Activated effector memory CD4-positive, alpha-beta T cell treated with anti-CD3 and anti-CD28 coated beads, Interleukin-2, amount 50 U/mL, for 16 hours (primary cell): ENCODE data around the gene PHPT1.
"Not testable (repeated sequence)": the region's sequence is repeated elsewhere in the genome, so short reads cannot be mapped to it uniquely, and the experiment has no call there.

Experiments used
- DNase-seq: peaks from one replicate; pipeline ENCODE4 v3.0.0-alpha.2; 2020

The PHPT1 gene

DNA sequence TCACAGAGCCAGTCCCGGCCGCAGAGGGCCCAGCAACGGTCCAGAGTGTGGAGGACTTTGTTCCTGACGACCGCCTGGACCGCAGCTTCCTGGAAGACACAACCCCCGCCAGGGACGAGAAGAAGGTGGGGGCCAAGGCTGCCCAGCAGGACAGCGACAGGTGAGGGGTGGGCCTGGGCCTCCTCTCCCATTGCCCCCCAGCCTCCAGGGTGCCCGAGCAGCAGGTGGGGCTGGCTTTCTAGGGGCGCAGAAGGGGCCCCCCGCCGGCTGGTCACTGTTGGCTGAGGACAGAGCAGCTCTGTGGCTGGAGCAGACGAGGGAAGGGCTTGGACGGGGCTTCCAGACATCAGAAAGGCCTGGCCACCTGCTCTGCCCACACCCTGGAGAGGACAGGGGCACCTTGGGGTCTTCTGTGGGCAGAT, 11.3 kb upstream of the PHPT1 start:
- not testable (repeated sequence) for DNase-seq

DNA sequence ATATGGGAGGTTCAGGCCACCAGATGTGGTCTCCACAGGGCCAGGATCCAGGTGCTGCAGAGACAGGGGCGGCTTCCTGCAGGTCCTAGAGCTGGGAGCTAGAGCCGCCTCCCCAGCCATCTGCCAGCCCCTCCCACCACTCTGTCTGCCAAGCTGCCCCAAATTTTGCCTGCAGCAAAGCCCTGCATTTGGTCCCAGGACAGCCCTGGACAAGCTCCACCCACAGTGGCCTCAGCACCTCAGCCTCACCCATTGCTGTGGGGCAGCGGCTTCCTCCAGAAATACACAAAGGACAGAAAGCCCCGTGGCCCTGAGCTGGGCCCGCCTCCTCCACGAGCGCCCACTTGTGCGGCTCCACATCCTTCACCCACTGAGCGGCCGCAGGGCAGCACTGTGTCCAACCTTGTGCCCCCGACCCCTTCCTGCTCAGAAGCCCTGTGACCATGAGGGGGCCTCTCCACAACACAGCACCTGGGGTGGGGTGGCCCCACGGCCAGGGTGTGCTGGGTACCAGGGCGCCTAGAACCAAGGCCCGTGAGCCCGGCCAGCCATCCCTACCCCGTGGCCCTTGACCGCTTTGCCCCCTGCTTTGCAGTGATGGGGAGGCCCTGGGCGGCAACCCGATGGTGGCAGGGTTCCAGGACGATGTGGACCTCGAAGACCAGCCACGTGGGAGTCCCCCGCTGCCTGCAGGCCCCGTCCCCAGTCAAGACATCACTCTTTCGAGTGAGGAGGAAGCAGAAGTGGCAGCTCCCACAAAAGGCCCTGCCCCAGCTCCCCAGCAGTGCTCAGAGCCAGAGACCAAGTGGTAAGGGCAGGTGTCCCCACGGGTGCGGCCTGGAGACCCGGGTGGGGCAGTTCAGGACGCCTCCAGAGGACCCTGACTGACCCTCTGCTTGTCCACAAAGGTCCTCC, 10.6 kb upstream of the PHPT1 start:
- DNase-seq, result no peak

- no peak for DNase-seq
Observed at GRCh38 chr9:136839229-136840139, 9.7 kb upstream of the PHPT1 start.

DNA sequence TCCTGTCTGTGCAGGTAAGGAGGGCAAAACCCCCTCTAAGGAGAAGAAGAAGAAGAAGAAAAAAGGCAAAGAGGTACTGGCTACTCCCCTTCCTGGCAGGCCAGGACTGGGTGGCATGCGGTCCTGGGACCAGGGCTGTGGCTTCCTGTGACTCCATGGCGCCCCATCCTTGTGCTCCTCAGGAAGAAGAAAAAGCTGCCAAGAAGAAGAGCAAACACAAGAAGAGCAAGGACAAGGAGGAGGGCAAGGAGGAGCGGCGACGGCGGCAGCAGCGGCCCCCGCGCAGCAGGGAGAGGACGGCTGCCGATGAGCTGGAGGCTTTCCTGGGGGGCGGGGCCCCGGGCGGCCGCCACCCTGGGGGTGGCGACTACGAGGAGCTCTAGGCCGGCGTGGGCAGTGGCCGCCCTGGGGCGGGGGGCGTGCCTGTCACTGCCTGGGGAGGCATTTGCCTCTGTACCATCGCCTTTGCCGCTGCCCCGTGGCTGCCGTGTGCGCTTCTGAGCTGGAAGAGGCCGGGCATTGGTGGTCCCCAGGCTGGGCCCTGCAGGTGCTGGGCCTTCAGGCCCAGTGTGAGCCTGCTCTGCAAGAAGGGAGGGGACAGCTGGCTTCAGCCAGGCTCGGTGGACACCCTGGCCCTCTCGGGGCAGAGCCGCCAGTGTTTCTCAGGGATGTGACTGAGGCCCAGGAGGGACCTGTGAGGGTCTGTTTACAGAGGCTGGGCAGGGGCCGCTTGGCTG, 8.9 kb upstream of the PHPT1 start:
- DNase-seq, result no peak

- no peak for DNase-seq
Observed at GRCh38 chr9:136840877-136841645, 8.1 kb upstream of the PHPT1 start.

GRCh38 chr9:136841646-136842379, 7.4 kb upstream of the PHPT1 start:
- not testable (repeated sequence) for DNase-seq

DNA sequence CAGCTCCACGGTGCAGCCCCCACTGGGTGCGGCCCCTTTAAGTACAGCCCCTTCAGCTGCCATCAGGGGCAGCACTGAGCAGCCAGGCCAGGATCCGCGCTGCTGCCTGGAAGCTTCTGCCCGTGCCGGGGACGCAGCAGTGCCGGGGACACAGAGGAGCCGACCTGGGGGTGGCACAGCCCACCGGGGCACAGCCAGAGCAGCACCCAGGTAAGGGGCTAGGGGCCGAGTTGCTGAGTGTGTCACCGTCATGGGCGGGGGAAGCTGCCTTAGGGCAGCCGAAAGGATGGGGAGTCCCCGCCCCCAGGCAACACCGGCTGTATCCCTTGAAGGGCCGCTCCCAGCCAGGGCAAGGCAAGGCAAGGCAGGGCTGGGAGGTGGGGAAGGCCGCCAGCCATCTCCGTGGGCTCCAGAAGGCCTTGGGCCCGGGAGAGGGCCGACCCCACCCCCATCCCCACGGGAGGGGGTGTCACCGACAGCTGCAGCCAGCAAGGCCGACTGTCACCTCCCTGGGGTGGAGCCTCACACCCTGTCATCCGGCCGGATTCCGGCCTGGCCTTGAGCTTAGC, 6.7 kb upstream of the PHPT1 start, which contains the start of gene AJM1:
Gene AJM1 (plus strand): TSS at position 99 of the 569 bp plus-strand sequence. CDS start 1,937 bp downstream, outside the sequence.
- DNase-seq, result peak; percentile 92

DNA sequence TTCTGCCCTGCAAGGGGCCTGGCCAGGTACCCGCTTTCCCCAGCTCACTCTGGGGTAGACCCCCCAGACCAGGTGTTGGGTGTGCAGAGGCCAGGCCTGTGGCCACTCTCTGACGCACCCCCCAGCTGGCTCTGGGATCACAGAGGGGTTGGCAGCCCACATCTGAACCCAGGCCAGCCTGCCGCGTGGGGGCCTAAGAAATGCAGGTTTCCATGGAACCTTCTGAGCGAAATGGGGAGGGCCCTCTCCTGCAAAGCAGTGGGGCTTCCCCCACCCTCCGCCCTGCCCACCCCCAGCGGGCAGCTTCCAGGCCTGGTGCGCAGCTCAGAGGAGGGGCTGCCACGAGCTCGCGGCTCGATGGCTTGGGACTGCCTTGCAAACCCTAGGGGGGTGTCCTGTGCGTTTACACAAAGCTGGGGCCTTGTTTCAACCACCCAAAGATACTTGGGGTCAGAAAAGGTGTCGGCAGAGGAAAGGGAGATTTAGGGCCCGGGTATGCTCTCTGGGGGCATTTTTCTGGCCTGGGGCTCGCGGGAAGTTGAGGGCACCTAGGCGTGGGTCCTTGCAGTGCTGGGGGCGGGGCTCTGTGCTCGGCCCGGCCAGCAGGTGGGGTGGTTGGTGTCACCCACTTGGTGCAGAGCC, 5.9 kb upstream of the PHPT1 start:
- not testable (repeated sequence) for DNase-seq

- DNase-seq, result peak; percentile 87
Observed at GRCh38 chr9:136843801-136844740, 5.1 kb upstream of the PHPT1 start.

DNA sequence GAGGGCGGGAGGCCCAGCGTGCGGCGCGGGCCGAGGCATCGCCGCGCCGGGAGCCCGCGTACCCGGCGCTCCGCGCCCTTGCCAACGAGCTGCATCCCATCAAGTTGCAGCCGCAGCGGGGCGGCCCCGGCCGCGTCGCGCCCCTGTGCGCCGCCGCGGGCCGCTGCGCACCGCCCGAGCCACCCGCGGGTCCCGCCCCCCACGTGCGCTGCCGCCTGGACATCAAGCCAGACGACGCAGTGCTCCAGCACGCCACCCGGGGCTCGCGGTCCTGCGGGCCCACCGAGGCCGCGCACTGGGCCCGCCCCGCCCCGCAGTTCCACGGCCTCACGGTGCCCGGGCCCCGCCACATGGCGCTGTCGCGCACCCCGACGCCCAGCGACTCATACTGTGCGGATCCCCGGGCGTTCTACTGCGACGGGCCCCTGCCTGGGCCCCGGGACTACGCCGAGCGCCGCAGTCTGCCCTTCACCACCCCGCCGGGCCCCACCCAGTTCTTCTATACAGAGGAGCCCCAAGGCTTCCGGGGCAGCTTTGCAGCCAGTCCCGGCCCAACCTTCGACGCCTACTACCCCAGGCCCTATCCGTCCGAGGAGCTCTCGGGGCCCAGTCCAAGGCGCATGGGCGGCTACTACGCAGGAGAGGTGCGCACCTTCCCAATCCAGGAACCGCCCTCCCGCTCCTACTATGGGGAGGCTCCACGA, 4.3 kb upstream of the PHPT1 start:
- DNase-seq, result no peak

DNA sequence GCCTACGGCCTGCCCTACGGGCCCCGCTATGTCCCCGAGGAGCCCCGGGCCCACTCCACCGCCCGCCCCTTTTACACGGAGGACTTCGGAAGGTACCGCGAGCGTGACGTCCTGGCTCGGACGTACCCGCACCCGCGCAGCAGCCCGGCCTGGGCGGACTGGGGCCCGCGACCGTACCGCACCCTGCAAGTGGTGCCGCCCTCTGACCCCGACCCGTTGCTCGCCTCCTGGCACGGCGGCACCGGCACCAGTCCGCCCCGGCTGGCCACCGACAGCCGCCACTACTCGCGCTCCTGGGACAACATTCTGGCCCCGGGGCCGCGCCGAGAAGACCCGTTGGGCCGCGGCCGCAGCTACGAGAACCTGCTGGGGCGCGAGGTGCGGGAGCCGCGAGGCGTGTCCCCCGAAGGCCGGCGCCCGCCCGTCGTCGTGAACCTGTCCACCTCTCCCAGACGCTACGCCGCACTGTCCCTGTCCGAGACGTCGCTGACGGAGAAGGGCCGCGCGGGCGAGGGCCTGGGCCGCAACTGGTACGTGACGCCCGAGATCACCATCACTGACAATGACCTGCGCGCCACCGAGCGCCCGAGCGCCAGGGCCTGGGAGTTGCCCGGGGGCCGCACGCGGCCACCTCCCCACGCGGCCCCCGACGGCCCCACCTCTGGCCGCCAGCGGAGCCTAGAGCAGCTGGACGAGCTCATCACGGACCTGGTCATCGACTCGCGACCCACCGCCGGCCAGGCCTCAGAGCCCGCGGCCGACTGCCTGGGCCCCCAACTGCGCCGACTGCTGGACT, 3.5 kb upstream of the PHPT1 start:
- DNase-seq, result no peak

DNA sequence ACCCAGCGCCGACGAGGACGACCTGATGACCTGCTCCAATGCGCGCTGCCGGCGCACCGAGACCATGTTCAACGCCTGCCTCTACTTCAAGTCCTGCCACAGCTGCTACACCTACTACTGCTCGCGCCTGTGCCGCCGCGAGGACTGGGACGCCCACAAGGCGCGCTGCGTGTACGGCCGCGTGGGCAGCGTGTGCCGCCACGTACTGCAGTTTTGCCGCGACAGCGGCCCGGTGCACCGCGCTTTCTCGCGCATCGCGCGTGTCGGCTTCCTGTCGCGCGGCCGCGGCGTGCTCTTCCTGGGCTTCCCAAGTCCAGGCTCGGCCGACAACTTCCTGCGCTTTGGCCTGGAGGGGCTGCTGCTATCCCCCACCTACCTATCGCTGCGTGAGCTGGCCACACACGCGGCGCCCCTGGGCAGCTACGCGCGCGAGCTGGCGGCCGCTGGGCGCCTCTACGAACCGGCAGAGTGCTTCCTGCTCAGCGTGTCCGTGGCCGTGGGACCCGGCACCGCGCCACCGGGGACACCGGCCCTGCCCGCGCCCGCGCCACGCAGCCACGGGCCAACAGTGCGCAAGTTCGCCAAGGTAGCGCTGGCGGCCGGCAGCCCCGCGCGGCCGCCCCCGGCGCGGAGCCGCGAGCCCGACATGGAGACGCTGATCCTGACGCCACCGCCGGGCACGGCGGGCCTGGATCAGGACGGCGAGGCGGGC, 2.7 kb upstream of the PHPT1 start:
- no peak for DNase-seq

DNA sequence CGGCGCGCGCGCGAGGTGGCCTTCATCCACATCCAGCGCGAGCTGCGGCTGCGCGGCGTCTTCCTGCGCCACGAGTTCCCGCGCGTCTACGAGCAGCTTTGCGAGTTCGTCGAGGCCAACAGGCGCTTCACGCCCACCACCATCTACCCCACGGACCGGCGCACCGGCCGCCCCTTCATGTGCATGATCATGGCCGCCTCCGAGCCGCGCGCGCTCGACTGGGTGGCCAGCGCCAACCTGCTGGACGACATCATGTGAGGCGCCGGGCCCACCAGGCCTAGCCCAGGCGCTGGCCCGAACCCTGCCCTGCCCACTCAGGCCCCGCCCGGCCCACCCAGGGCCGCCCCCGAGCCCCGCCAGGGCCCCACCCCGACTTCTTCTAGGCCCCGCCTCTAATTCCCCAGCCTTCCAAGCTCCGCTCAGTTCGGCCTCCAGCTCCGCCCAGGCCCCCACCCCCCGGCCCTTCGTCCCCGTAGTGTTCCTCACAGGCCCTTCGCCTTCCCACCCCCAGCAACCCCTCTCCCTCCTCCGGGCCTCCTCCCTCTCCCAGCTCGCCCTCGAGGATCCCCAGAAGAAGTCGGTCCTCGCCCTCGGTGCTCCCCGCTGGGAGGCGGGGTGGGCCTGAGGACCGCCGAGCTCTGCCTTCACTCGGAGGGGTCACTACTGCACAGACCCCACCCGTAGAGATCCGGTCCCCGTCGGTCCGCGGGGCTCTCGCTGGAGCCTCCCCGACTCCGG, 2.0 kb upstream of the PHPT1 start:
- DNase-seq, result no peak

DNA sequence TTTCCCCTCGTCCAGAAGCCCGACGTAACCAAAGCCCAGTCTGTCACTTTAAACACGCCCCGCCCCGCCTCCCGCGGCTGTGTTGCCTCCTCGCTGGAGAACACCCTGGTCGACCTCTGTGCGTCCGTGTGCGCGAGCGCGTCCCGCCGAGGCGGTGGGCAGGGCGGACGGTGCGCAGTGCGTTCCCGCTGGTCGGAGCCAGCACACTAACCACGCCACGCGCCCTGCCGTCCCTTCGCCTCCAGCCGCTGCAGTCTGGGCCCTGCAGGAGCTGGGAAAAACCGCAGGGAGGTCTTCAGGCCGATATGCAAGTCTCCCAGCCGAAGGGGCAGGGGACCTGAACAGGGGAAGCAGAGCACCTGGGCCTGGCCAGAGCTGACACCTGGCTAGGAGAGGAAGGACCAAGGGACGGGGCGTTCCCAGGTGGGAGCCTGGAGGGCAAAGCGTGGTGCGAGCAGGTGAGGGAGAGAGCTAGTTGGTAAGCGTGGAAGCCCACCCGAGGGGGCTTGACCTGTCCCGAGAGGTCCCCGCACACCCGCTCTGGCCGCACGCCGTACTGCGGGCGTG, 1.3 kb upstream of the PHPT1 start:
- peak; percentile 90 for DNase-seq

- DNase-seq, result peak; percentile 71
Observed at GRCh38 chr9:136848393-136849037, 694 bp upstream of the PHPT1 start.
